GM18498 (cell line): ENCODE measurements around the gene TACR1.

Experiments used
- ATAC-seq: cut with Tn5 transposase; IDR thresholded peaks from one replicate; pipeline ENCODE4 v1.9.1; 2021; ENCODE audit warnings: mild to moderate bottlenecking, moderate library complexity; ENCODE audit not compliant: unreplicated experiment

The TACR1 gene

GRCh38 chr2:75025216-75025615, 174.1 kb downstream of the TACR1 start:
- ATAC-seq, result no peak

GRCh38 chr2:75023666-75024455, 175.5 kb downstream of the TACR1 start:
- ATAC-seq, result no peak

- no peak for ATAC-seq
Observed at GRCh38 chr2:75022516-75022915, 176.8 kb downstream of the TACR1 start.

GRCh38 chr2:75021672-75022071, 177.6 kb downstream of the TACR1 start:
- ATAC-seq, result no peak

GRCh38 chr2:75020476-75020875, 178.8 kb downstream of the TACR1 start:
- no peak for ATAC-seq

GRCh38 chr2:75019790-75020189, 179.5 kb downstream of the TACR1 start:
- ATAC-seq, result no peak

GRCh38 chr2:75018162-75018561, 181.2 kb downstream of the TACR1 start:
- no peak for ATAC-seq

GRCh38 chr2:75012080-75012479, 187.2 kb downstream of the TACR1 start:
- no peak for ATAC-seq

- ATAC-seq, result no peak
Observed at GRCh38 chr2:75010571-75010970, 188.7 kb downstream of the TACR1 start.

GRCh38 chr2:75007819-75008218, 191.5 kb downstream of the TACR1 start:
- ATAC-seq, result no peak

GRCh38 chr2:75007061-75007460, 192.3 kb downstream of the TACR1 start:
- no peak for ATAC-seq

GRCh38 chr2:75006041-75006440, 193.3 kb downstream of the TACR1 start:
- no peak for ATAC-seq

GRCh38 chr2:75003773-75004172, 195.5 kb downstream of the TACR1 start:
- no peak for ATAC-seq

- no peak for ATAC-seq
Observed at GRCh38 chr2:75003276-75003675, 196.0 kb downstream of the TACR1 start.

GRCh38 chr2:75002007-75002406, 197.3 kb downstream of the TACR1 start:
- no peak for ATAC-seq

GRCh38 chr2:74999468-74999867, 199.9 kb downstream of the TACR1 start:
- no peak for ATAC-seq
